Erythroblast (primary cell): Measurements from ENCODE around the gene ZNF74.
"Not testable (repeated sequence)": the region's sequence is repeated elsewhere in the genome, so short reads cannot be mapped to it uniquely, and the experiment has no call there.

Experiments used
- GATA1 ChIP-seq: IDR thresholded peaks from 2 replicates; pipeline ENCODE4 v1.6.1; 2011; ENCODE audit warnings: low read depth, mild to moderate bottlenecking, control low read depth, low read length, moderate library complexity
- POLR2A ChIP-seq: IDR thresholded peaks from 2 replicates; pipeline ENCODE4 v1.6.1; 2011; ENCODE audit warnings: mild to moderate bottlenecking, low read length

DNA sequence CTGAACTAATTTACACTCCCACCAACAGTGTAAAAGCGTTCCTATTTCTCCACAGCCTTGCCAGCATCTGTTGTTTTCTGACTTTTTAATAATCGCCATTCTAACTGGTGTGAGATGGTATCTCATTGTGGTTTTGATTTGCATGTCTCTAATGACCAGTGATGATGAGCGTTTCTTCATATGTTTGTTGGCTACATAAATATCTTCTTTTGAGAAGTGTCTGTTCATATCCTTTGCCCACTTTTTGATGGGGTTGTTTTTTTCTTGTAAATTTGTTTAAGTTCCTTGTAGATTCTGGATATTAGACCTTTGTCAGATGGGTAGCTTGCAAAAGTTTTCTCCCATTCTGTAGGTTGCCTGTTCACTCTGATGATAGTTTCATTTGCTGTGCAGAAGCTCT, 21.7 kb downstream of the ZNF74 start:
- not testable (repeated sequence) for TF ChIP-seq POLR2A, GATA1
